Breast epithelium (tissue), 4 donors: ENCODE data around the gene DAB1. TPM values are rescaled to one million over a fixed set of nuclear protein-coding genes. Genes with fewer than 3 reads are reported as not detected.

Experiments used
- DNase-seq, 2 donors: peaks; one replicate each; pipeline ENCODE4 v3.0.0-alpha.2; 2019; ENCODE audit warnings: low spot score in 2 of 2
- H3K27ac ChIP-seq, 2 donors: fragments of 200-600 bp; sonication (generic) in 1 of 2; one replicate each; pipeline ENCODE4 v1.5.1; 2016 to 2019; ENCODE audit warnings: mild to moderate bottlenecking in 1 of 2
- H3K27me3 ChIP-seq, 2 donors: fragments of 200-600 bp; sonication (generic) in 1 of 2; one replicate each; pipeline versions ENCODE4 v1.5.1 to v1.6.0; 2017 to 2019; ENCODE audit warnings: control low read depth in 1 of 2, mild to moderate bottlenecking in 1 of 2
- H3K36me3 ChIP-seq: fragments of 200-600 bp; one replicate; pipeline ENCODE4 v1.5.1; 2019
- H3K4me1 ChIP-seq, 2 donors: fragments of 200-600 bp; sonication (generic); one replicate each; pipeline ENCODE4 v1.5.1; 2016 to 2019; ENCODE audit warnings: control low read depth in 1 of 2
- H3K4me3 ChIP-seq, 3 donors: fragments of 200-600 bp; sonication (generic); 1 replicate in 2 of 3; 2 replicates in 1 of 3; pipeline ENCODE4 v1.5.1; 2016 to 2019; ENCODE audit warnings: mild to moderate bottlenecking in 3 of 3, moderate library complexity in 2 of 3
- H3K9me3 ChIP-seq, 2 donors: fragments of 200-600 bp; sonication (generic) in 1 of 2; one replicate each; pipeline ENCODE4 v1.5.1; 2016 to 2019; ENCODE audit warnings: control low read depth in 1 of 2
- CTCF ChIP-seq, 3 donors: fragments of 450-650 bp; IDR thresholded peaks; one replicate each; pipeline ENCODE4 v1.5.1; 2016 to 2017; ENCODE audit warnings: antibody characterized with exemption in 3 of 3, mild to moderate bottlenecking in 3 of 3, moderate library complexity in 3 of 3
- POLR2A ChIP-seq: fragments of 450-650 bp; IDR thresholded peaks from one replicate; pipeline ENCODE4 v1.6.1; 2016; ENCODE audit warnings: antibody characterized with exemption, mild to moderate bottlenecking, moderate library complexity
- POLR2AphosphoS5 ChIP-seq, 3 donors: sonication (generic); formaldehyde crosslinking; IDR thresholded peaks; one replicate each; pipeline ENCODE4 v1.6.1; 2017; ENCODE audit warnings: antibody characterized with exemption in 3 of 3
- intact Hi-C: fragments of 100-400 bp; cut with DNase I; formaldehyde crosslinking; loops from one replicate; pipeline ENCODE4 v1.15.1; 2023; ENCODE audit warnings: low total_unique reads
- total RNA-seq, 3 donors: library from RNA; depleted of rRNA; stranded (reverse); fragments of >200 nt; gene quantifications; one replicate each; pipeline ENCODE4 v1.1.0, GENCODE V29; 2016

DAB1 gene
- total RNA-seq, 3 donors from 2014 or later: 0.48 to 0.66 (median 0.59) TPM

GRCh38 chr1:57018119-57018518 is 405.7 kb downstream of the DAB1 start:
- Histone ChIP-seq H3K27ac (no peak overlapping the region), H3K27me3 (no peaks in the 10 kb centered on the region), H3K4me1 (no peaks in the 10 kb centered on the region), H3K36me3 (no peaks in the 10 kb centered on the region), H3K9me3 (no peaks in the 10 kb centered on the region), H3K4me3 (no peak overlapping the region)
- TF ChIP-seq CTCF (IDR thresholded peaks at IDR 0.05) (no peak), POLR2AphosphoS5 (IDR thresholded peaks at IDR 0.05) (no peak), POLR2A (no peak)
- no peak for DNase-seq
- intact Hi-C loops: no loop called here

- Histone ChIP-seq H3K27me3 (no peaks in the 10 kb centered on the region), H3K4me3 (no peak overlapping the region), H3K27ac (no peak overlapping the region), H3K4me1 (no peaks in the 10 kb centered on the region), H3K9me3 (no peaks in the 10 kb centered on the region), H3K36me3 (no peaks in the 10 kb centered on the region)
- intact Hi-C loops: no loop called here
- TF ChIP-seq POLR2A (no peak), POLR2AphosphoS5 (IDR thresholded peaks at IDR 0.05) (no peak), CTCF (IDR thresholded peaks at IDR 0.05) (no peak)
- DNase-seq: no peak
These were observed 406.1 kb downstream of the DAB1 start for GRCh38 chr1:57017717-57018116.

GRCh38 chr1:57017200-57017599 is 406.7 kb downstream of the DAB1 start:
- no peak for TF ChIP-seq CTCF (IDR thresholded peaks at IDR 0.05)
- TF ChIP-seq POLR2A: no peak
- TF ChIP-seq POLR2AphosphoS5 (IDR thresholded peaks at IDR 0.05): no peak
- intact Hi-C loops: no loop called here
- Histone ChIP-seq H3K4me1 (no peaks in the 10 kb centered on the region), H3K4me3 (no peak overlapping the region), H3K27ac (no peak overlapping the region), H3K36me3 (no peaks in the 10 kb centered on the region), H3K27me3 (no peaks in the 10 kb centered on the region), H3K9me3 (no peaks in the 10 kb centered on the region)
- no peak for DNase-seq

GRCh38 chr1:57015071-57015470 is 408.8 kb downstream of the DAB1 start:
- Histone ChIP-seq H3K36me3 (no peaks in the 10 kb centered on the region), H3K4me3 (no peak overlapping the region), H3K4me1 (no peaks in the 10 kb centered on the region), H3K9me3 (no peaks in the 10 kb centered on the region), H3K27ac (no peak overlapping the region), H3K27me3 (no peaks in the 10 kb centered on the region)
- intact Hi-C loops: no loop called here
- no peak for TF ChIP-seq POLR2A
- TF ChIP-seq POLR2AphosphoS5 (IDR thresholded peaks at IDR 0.05): no peak
- no peak for DNase-seq

- Histone ChIP-seq H3K27ac (no peak overlapping the region), H3K36me3 (no peaks in the 10 kb centered on the region), H3K27me3 (no peaks in the 10 kb centered on the region), H3K9me3 (no peaks in the 10 kb centered on the region), H3K4me3 (no peak overlapping the region), H3K4me1 (no peaks in the 10 kb centered on the region)
- intact Hi-C loops: no loop called here
- DNase-seq: no peak
- TF ChIP-seq CTCF (IDR thresholded peaks at IDR 0.05) (no peak), POLR2A (no peak), POLR2AphosphoS5 (IDR thresholded peaks at IDR 0.05) (no peak)
These were observed 410.3 kb downstream of the DAB1 start for GRCh38 chr1:57013522-57013921.

- H3K4me3 ChIP-seq: no peak overlapping the region
- H3K4me1 ChIP-seq: no peaks in the 10 kb centered on the region
- no peak overlapping the region for H3K27ac ChIP-seq
- TF ChIP-seq POLR2AphosphoS5 (IDR thresholded peaks at IDR 0.05) (no peak), POLR2A (no peak), CTCF (IDR thresholded peaks at IDR 0.05) (no peak)
- no peak for DNase-seq
- intact Hi-C loops: no loop called here
- H3K27me3 ChIP-seq: no peaks in the 10 kb centered on the region
- no peaks in the 10 kb centered on the region for H3K9me3 ChIP-seq
- no peaks in the 10 kb centered on the region for H3K36me3 ChIP-seq
These were observed 411.5 kb downstream of the DAB1 start for GRCh38 chr1:57012315-57012714.
